Tibial nerve (tissue), 4 donors: Measurements from ENCODE around the gene CEP350. TPM values are rescaled to one million over a fixed set of nuclear protein-coding genes. Genes with fewer than 3 reads are reported as not detected.

Experiments
- DNase-seq, 2 donors: peaks; one replicate each; pipeline ENCODE4 v3.0.0-alpha.2; 2019; ENCODE audit warnings: low spot score in 2 of 2
- H3K27ac ChIP-seq, 4 donors: fragments of 200-600 bp; sonication (generic) in 3 of 4; one replicate each; pipeline ENCODE4 v1.5.1; 2017 to 2019; ENCODE audit warnings: mild to moderate bottlenecking in 1 of 4
- H3K27me3 ChIP-seq, 2 donors: fragments of 200-600 bp; sonication (generic) in 1 of 2; one replicate each; pipeline versions ENCODE4 v1.5.1 to v1.6.0; 2017 to 2019
- H3K36me3 ChIP-seq, 3 donors: fragments of 200-600 bp; sonication (generic); one replicate each; pipeline ENCODE4 v1.5.1; 2018 to 2019
- H3K4me1 ChIP-seq, 4 donors: fragments of 200-600 bp; sonication (generic) in 3 of 4; one replicate each; pipeline ENCODE4 v1.5.1; 2017 to 2019
- H3K4me3 ChIP-seq, 4 donors: fragments of 200-600 bp; sonication (generic) in 3 of 4; one replicate each; pipeline ENCODE4 v1.5.1; 2017 to 2019; ENCODE audit warnings: mild to moderate bottlenecking in 1 of 4, moderate library complexity in 1 of 4
- H3K9me3 ChIP-seq, 4 donors: fragments of 200-600 bp; sonication (generic) in 3 of 4; one replicate each; pipeline ENCODE4 v1.5.1; 2017 to 2019
- EP300 ChIP-seq, 2 donors: sonication (generic); formaldehyde crosslinking; IDR thresholded peaks; one replicate each; pipeline ENCODE4 v1.6.1; 2017; ENCODE audit warnings: antibody characterized with exemption in 2 of 2, mild to moderate bottlenecking in 1 of 2
- POLR2A ChIP-seq, 2 donors: fragments of 450-650 bp; IDR thresholded peaks; one replicate each; pipeline ENCODE4 v1.6.1; 2017; ENCODE audit warnings: antibody characterized with exemption in 2 of 2, mild to moderate bottlenecking in 2 of 2, moderate library complexity in 2 of 2
- WGBS, 2 donors: methylation state at CpG; one replicate each; pipeline ENCODE4 v1.1.5; 2018; 5-methylcytosine and 5-hydroxymethylcytosine counted together
- total RNA-seq, 4 donors: library from RNA; depleted of rRNA; stranded (reverse); fragments of >200 nt; gene quantifications; one replicate each; pipeline ENCODE4 v1.1.0, GENCODE V29; 2016
- TF ChIP-seq, protein P1 (sequence below), 5 experiments: fragments of 200-600 bp in 3 of 5; fragments of 450-650 bp in 2 of 5; sonication (generic) in 3 of 5; IDR thresholded peaks; one replicate each; pipeline ENCODE4 v1.5.1; 2016 to 2019; ENCODE audit warnings: antibody characterized with exemption in 5 of 5, mild to moderate bottlenecking in 3 of 5, moderate library complexity in 2 of 5

Gene CEP350
- total RNA-seq, 4 donors from 2014 or later, result 82.6 to 112 (median 94.9) TPM

DNA sequence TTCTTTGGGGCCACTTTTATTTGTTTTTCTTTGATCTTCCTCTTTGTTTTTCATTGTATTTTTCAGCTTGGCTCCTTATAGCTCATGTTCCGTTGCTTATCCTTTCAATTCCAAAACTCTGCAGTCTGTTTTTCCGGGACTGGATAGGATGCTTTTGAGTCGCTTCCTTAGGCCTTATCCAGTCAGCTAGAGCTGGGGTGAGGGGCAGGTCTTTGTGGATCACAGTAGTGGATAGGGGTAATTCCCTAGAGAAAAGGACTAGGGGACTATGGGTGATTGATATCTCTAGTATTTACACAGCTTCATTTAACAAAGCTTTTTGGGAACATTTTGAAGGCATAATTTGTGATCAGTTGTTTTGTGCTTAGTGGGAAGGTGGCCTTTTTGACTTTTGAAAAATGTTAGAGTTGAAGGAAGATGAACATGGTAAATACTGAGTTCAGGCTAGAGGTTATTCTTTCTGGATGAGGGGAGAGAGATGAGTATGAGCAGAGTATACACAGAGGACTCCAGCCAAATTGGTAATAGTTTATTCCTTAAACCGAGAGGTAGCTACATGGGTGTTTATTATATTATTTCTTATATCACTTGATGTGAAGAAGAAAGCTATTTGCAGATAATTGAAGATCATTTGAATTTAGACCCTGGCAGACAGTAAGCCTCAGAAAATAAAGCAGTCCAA, 22.5 kb downstream of the CEP350 start:
- H3K4me1 ChIP-seq, result peaks cover 0 to 36% (median 11%) of the 10 kb centered on the region in 4 donors
- no peaks in the 10 kb centered on the region for H3K27me3 ChIP-seq
- TF ChIP-seq POLR2A (IDR thresholded peaks at IDR 0.05), result no peak
- TF ChIP-seq, protein P1, sequence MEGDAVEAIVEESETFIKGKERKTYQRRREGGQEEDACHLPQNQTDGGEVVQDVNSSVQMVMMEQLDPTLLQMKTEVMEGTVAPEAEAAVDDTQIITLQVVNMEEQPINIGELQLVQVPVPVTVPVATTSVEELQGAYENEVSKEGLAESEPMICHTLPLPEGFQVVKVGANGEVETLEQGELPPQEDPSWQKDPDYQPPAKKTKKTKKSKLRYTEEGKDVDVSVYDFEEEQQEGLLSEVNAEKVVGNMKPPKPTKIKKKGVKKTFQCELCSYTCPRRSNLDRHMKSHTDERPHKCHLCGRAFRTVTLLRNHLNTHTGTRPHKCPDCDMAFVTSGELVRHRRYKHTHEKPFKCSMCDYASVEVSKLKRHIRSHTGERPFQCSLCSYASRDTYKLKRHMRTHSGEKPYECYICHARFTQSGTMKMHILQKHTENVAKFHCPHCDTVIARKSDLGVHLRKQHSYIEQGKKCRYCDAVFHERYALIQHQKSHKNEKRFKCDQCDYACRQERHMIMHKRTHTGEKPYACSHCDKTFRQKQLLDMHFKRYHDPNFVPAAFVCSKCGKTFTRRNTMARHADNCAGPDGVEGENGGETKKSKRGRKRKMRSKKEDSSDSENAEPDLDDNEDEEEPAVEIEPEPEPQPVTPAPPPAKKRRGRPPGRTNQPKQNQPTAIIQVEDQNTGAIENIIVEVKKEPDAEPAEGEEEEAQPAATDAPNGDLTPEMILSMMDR (IDR thresholded peaks at IDR 0.05), result no peak
- TF ChIP-seq EP300 (IDR thresholded peaks at IDR 0.05), result no peak
- H3K36me3 ChIP-seq, result no peaks in the 10 kb centered on the region
- H3K4me3 ChIP-seq, result no peak overlapping the region
- H3K27ac ChIP-seq, result peak overlapping the region in 3 of 4 donors; percentile 26 to 60 (median 60)
- no peak for DNase-seq
- WGBS, 2 donors, result 54 to 61% methylated on average over 4 of the region's 4 CpGs
- peaks cover 0 to 5% (median 0%) of the 10 kb centered on the region in 4 donors for H3K9me3 ChIP-seq

DNA sequence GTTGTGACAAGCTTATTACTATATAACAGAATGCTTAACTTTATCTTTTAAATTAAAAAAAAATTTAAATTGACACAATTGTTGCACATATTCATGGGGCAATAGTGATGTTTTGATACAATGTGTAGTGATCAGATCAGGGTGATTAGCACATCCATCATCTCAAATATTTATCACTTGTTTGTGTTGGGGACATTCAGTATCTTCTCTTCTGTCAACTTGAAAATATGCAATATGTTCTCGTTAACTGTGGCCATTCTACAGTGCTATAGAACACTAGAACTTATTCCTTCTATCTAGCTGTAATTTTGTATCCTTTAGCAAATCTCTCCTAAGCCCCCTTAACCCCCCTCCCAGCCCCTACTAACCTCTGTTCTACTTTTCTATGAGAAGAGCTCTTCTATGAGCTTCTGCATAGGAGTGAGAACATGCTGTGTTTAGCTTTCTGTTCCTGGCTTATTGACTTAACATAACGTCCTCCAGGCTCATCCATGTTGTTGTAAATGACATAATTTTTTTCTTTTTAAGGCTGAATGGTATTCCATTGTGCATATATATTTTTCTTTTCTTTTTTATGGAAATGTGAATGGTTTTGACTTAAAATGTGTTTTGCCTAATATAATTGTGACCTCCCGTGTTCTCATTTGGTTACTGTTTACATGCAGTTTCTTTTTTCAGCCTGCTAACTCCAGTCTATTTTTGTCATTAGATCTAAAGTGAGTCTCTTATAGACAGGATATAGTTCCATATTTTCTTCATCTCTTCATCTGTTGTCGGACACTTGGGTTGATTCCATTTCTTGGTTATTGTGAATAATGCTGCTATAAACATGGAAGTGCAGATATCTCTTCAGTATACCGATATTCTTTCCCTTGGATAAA, 23.8 kb downstream of the CEP350 start:
- TF ChIP-seq, protein P1 (IDR thresholded peaks at IDR 0.05), result no peak
- TF ChIP-seq POLR2A (IDR thresholded peaks at IDR 0.05) (no peak), EP300 (IDR thresholded peaks at IDR 0.05) (no peak)
- Histone ChIP-seq H3K27me3 (no peaks in the 10 kb centered on the region), H3K27ac (no peak overlapping the region), H3K36me3 (no peaks in the 10 kb centered on the region), H3K9me3 (peaks cover 0 to 5% (median 0%) of the 10 kb centered on the region in 4 donors), H3K4me3 (no peak overlapping the region), H3K4me1 (peaks cover 0 to 36% (median 11%) of the 10 kb centered on the region in 4 donors)
- WGBS, 2 donors, result 84 to 85% methylated on average over 5 of the region's 5 CpGs
- no peak for DNase-seq

DNA sequence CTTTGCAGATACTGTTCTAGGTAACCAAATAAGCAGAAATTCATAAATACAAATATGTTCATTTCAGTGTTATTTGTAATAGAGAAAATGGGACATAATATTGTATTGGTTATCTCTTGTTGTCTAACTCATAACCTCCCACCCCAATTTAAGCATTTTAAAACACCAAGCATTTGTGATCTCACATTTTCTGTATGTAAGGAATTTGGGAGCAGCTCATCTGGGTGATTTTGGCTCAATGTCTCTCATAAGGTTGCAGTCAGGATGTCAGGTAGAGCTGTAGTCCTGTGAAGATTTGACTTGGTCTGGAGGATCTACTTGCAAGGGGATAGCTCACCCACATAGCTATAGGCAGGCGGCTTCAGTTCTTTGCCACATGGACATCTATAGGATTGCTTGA, 29.5 kb downstream of the CEP350 start:
- TF ChIP-seq, protein P1 (IDR thresholded peaks at IDR 0.05), result no peak
- no peak for TF ChIP-seq EP300 (IDR thresholded peaks at IDR 0.05)
- no peak for TF ChIP-seq POLR2A (IDR thresholded peaks at IDR 0.05)
- Histone ChIP-seq H3K4me3 (no peak overlapping the region), H3K36me3 (peaks cover 0 to 6% (median 0%) of the 10 kb centered on the region in 3 donors), H3K9me3 (peaks cover 0 to 5% (median 0%) of the 10 kb centered on the region in 4 donors), H3K27ac (no peak overlapping the region), H3K4me1 (peaks cover 0 to 5% (median 0%) of the 10 kb centered on the region in 4 donors), H3K27me3 (no peaks in the 10 kb centered on the region)
- 90 to 92% methylated on average over 1 of the region's 1 CpG for WGBS, 2 donors
- no peak for DNase-seq

DNA sequence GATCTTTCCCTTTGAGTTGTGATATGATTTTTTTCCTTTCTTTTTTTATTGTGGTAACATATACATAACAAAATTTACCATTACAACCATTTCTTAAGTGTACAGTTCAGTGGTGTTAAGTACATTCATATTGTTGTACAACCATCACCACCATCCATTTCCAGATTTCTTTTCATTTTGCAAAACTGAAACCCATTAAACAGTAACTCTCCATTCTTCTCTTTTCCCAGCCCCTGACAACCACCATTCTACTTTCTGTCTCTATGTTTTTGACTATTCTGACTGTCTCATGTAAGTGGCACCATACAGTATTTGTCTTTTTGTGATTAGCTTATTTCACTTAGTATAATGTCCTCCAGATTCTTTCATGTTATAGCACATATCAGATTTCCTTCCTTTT, 30.3 kb downstream of the CEP350 start:
- H3K27ac ChIP-seq, result no peak overlapping the region
- H3K27me3 ChIP-seq, result no peaks in the 10 kb centered on the region
- DNase-seq, result no peak
- H3K4me3 ChIP-seq, result no peak overlapping the region
- H3K36me3 ChIP-seq, result peaks cover 0 to 11% (median 0%) of the 10 kb centered on the region in 3 donors
- H3K4me1 ChIP-seq, result peaks cover 0 to 5% (median 0%) of the 10 kb centered on the region in 4 donors
- no peak for TF ChIP-seq POLR2A (IDR thresholded peaks at IDR 0.05)
- TF ChIP-seq, protein P1 (IDR thresholded peaks at IDR 0.05), result no peak
- TF ChIP-seq EP300 (IDR thresholded peaks at IDR 0.05), result no peak
- H3K9me3 ChIP-seq, result no peaks in the 10 kb centered on the region

DNA sequence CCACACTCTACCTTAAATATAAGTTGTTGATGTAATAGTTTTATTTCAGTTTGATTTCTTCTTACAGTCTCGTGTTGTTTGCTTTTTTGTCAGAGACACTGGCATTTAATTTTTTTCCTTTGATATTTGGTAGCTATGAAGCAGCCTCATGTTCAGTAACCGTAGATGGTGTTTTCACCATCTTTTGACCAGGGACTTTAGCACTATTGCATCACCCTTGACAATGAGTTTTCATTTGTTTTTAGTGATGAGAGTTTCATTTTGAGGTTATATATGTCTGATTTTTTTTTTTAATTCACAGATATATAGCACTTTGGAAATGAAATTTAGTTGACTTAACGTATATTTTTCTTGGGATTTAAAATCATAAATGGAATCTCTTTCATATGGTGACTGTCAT, 36.2 kb downstream of the CEP350 start:
- DNase-seq, result no peak
- H3K4me1 ChIP-seq, result no peaks in the 10 kb centered on the region
- H3K36me3 ChIP-seq, result peaks cover 0 to 43% (median 0%) of the 10 kb centered on the region in 3 donors
- no peak overlapping the region for H3K27ac ChIP-seq
- WGBS, 2 donors, result 90 to 92% methylated on average over 3 of the region's 3 CpGs
- H3K9me3 ChIP-seq, result no peaks in the 10 kb centered on the region
- H3K27me3 ChIP-seq, result no peaks in the 10 kb centered on the region
- no peak overlapping the region for H3K4me3 ChIP-seq
- TF ChIP-seq POLR2A (IDR thresholded peaks at IDR 0.05) (no peak), EP300 (IDR thresholded peaks at IDR 0.05) (no peak)
- TF ChIP-seq, protein P1 (IDR thresholded peaks at IDR 0.05), result no peak
